WTC11 (cell line): ENCODE data around the gene ADRA1B.

Source experiments
- ATF3 ChIP-seq: sonication (generic); formaldehyde crosslinking; conservative IDR thresholded peaks from 2 replicates; pipeline ENCODE4 v1.8.1; 2022; ENCODE audit warnings: mild to moderate bottlenecking, missing genetic modification reagents
- CTCF ChIP-seq: fragments of 200-600 bp; IDR thresholded peaks from 2 replicates; pipeline ENCODE4 v1.8.0; 2022; ENCODE audit warnings: antibody characterized with exemption
- E2F1 ChIP-seq: sonication (generic); formaldehyde crosslinking; IDR thresholded peaks from 2 replicates; pipeline ENCODE4 v1.8.0; 2022; ENCODE audit warnings: mild to moderate bottlenecking, missing genetic modification reagents
- ELF4 ChIP-seq: sonication (generic); formaldehyde crosslinking; IDR thresholded peaks from 2 replicates; pipeline ENCODE4 v1.8.1; 2022; ENCODE audit warnings: low read depth, mild to moderate bottlenecking, moderate library complexity, missing genetic modification reagents
- IRF2 ChIP-seq: sonication (generic); formaldehyde crosslinking; IDR thresholded peaks from 2 replicates; pipeline ENCODE4 v1.8.0; 2022; ENCODE audit warnings: low read depth, missing genetic modification reagents, borderline replicate concordance
- MAX ChIP-seq: sonication (generic); formaldehyde crosslinking; IDR thresholded peaks from 2 replicates; pipeline ENCODE4 v1.8.0; 2022; ENCODE audit warnings: mild to moderate bottlenecking, missing genetic modification reagents
- PRRX2 ChIP-seq: fragments of 250-450 bp; sonication (Bioruptor Pico); IDR thresholded peaks from 2 replicates; pipeline ENCODE4 v1.8.0; 2021; ENCODE audit warnings: mild to moderate bottlenecking
- SMAD3 ChIP-seq: sonication (generic); formaldehyde crosslinking; IDR thresholded peaks from 2 replicates; pipeline ENCODE4 v1.8.0; 2022; ENCODE audit warnings: missing genetic modification reagents, mild to moderate bottlenecking, borderline replicate concordance
- SP1 ChIP-seq: sonication (generic); formaldehyde crosslinking; conservative IDR thresholded peaks from 2 replicates; pipeline ENCODE4 v1.8.1; 2022; ENCODE audit warnings: missing genetic modification reagents
- TP53 ChIP-seq: sonication (generic); formaldehyde crosslinking; IDR thresholded peaks from 2 replicates; pipeline ENCODE4 v1.8.1; 2023; ENCODE audit warnings: mild to moderate bottlenecking, missing genetic modification reagents
- ZBTB21 ChIP-seq: sonication (generic); formaldehyde crosslinking; IDR thresholded peaks from 2 replicates; pipeline ENCODE4 v1.8.1; 2023; ENCODE audit warnings: mild to moderate bottlenecking, missing genetic modification reagents, borderline replicate concordance
- ZNF423 ChIP-seq: fragments of 250-450 bp; sonication (Bioruptor Pico); IDR thresholded peaks from 2 replicates; pipeline ENCODE4 v2.1.2; 2022; ENCODE audit warnings: mild to moderate bottlenecking, moderate library complexity

GRCh38 chr5:159935946-159936345 is 19.7 kb downstream of the ADRA1B start:
- TF ChIP-seq PRRX2 (CRISPR knock-in tag) (no peak), MAX (CRISPR knock-in tag) (no peak), SP1 (CRISPR knock-in tag) (no peak), CTCF (no peak), ZNF423 (CRISPR knock-in tag) (no peak), ATF3 (CRISPR knock-in tag) (no peak), SMAD3 (CRISPR knock-in tag) (no peak), IRF2 (CRISPR knock-in tag) (no peak), ELF4 (CRISPR knock-in tag) (no peak), E2F1 (CRISPR knock-in tag) (no peak), ZBTB21 (CRISPR knock-in tag) (no peak), TP53 (CRISPR knock-in tag) (no peak)
